Measurements from ENCODE around the gene MAGI1.

DNA sequence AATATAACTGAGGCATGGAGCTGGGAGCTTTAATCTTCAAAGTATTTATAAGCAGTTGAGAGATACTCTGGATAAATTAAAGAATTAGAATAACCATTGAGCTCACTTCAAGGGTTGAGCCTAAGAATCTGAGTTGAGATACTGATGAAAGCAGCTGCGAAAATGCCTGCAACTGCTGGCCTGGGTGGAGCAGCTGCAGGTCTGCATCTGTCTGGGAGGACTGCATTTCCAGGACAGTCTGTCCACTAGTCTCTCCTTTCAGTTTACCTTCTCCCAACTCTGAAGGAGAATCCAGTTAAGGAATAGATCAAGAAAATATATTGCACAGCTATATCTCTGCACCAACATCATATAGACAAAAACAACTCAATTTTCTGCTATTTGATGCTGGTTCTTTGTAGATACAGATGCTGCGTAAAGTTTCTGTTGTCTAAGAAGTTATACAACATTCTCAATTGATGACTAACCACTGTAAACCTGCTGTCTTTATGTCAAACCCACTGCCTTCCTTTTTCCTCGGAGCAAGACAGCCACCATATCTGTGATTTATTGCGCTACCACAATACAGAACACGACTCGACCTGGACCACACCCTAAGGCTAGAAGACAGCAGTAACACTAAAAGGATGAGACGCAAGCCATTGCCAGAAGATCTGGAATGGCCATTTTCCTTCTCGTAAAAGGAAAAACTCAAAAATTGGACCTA, 245.1 kb downstream of the MAGI1 start:
- TF ChIP-seq CTCF (IDR thresholded peaks at IDR 0.05; ENCODE audit: insufficient read depth, low read length) (no peak), POLR2AphosphoS5 (IDR thresholded peaks at IDR 0.05; ENCODE audit: low read depth) (no peak), REST (IDR thresholded peaks at IDR 0.05; ENCODE audit: insufficient replicate concordance, low read depth) (no peak), GABPA (IDR thresholded peaks at IDR 0.05; ENCODE audit: low read depth) (no peak)

Data from HL-60 (cell line).